ENCODE data around the gene KDM8.
"Not testable (repeated sequence)": the region's sequence is repeated elsewhere in the genome, so short reads cannot be mapped to it uniquely, and the experiment has no call there.

DNA sequence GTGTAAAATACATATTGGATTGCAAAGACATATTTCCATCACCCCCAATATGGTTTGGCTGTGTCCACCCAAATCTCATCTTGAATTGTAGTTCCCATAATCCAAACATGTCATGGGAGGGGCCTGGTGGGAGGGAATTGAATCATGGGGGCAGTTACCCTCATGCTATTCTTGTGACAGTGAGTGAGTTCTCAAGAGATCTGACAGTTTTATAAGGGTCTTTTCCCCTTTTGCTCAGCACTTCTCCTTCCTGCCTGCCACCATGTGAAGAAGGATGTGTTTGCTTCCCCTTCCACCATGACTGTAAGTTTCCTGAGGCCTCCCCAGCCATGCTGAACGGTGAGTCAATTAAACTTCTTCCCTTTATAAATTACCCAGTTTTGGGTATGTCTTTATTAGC, 43.8 kb downstream of the KDM8 start:
- TF ChIP-seq CTCF (IDR thresholded peaks at IDR 0.05); ZFX (IDR thresholded peaks at IDR 0.05; ENCODE audit: borderline replicate concordance): not testable (repeated sequence)

Measured in 22Rv1 (cell line).